ENCODE results near the gene NPSR1.

NPSR1 gene

DNA sequence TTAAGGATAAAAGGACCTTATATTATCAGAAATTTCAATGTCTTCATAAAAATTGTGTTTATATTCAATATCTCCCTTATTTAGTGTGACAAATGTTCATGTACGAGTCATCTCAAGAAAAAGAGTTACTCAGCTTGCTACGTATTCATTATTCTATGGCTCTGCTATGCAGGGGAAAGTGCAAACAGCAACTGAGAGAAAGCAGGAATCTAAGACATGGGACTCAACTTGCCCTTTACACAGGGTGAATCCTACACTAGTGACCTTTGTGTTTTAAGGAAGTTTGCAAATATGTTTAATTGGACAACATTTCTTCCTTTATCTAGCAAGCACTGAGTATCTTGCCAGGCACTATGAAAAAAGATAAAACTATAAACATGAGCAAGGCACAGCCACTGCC lies 104.7 kb downstream of the NPSR1 start:
- H3K4me1 ChIP-seq (ENCODE audit: control insufficient read depth, insufficient read depth, low read length) = no peaks in the 10 kb centered on the region
- H3K4me3 ChIP-seq (ENCODE audit: low read depth, low read length) = no peak overlapping the region
- CTCF ChIA-PET = interaction anchor here (1.1 kb wide), 1 partner anchor 165 kb away, joined by 3 read pairs; no protein-coding TSS in a partner anchor
- no peak for TF ChIP-seq ZNF362 (tag by site-specific recombination; IDR thresholded peaks at IDR 0.05)
- TF ChIP-seq ZNF792 (tag by site-specific recombination; IDR thresholded peaks at IDR 0.05) = no peak
- TF ChIP-seq, protein P1, sequence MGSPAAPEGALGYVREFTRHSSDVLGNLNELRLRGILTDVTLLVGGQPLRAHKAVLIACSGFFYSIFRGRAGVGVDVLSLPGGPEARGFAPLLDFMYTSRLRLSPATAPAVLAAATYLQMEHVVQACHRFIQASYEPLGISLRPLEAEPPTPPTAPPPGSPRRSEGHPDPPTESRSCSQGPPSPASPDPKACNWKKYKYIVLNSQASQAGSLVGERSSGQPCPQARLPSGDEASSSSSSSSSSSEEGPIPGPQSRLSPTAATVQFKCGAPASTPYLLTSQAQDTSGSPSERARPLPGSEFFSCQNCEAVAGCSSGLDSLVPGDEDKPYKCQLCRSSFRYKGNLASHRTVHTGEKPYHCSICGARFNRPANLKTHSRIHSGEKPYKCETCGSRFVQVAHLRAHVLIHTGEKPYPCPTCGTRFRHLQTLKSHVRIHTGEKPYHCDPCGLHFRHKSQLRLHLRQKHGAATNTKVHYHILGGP (tag by site-specific recombination; IDR thresholded peaks at IDR 0.05) = no peak
- TF ChIP-seq ZNF366 (tag by site-specific recombination; conservative IDR thresholded peaks at IDR 0.05) = no peak
- no peaks in the 10 kb centered on the region for H3K9me3 ChIP-seq (ENCODE audit: control insufficient read depth, insufficient read depth, low read depth, low read length)
- no peak overlapping the region for H3K27ac ChIP-seq (ENCODE audit: extremely low read depth, low read depth, low read length)
- no peaks in the 10 kb centered on the region for H3K36me3 ChIP-seq (ENCODE audit: control insufficient read depth in 2 of 2, insufficient read depth in 1 of 2, low read length in 2 of 2)
- POLR2A ChIA-PET = no interaction called here

- CTCF ChIA-PET = interaction anchor here (0.5 to 1.2 kb wide), 3 partner anchors 9 to 865 kb away, joined by 3 to 4 read pairs (median 3); no protein-coding TSS in a partner anchor
Observed at GRCh38 chr7:34772296-34772938, 114.4 kb downstream of the NPSR1 start.

GRCh38 chr7:34776748-34777358 lies 118.8 kb downstream of the NPSR1 start:
- H3K27ac ChIP-seq (ENCODE audit: extremely low read depth, low read depth, low read length) = no peak overlapping the region
- no peaks in the 10 kb centered on the region for H3K4me1 ChIP-seq (ENCODE audit: control insufficient read depth, insufficient read depth, low read length)
- ChIA-PET POLR2A (no interaction called here), CTCF (interaction anchor here (0.6 to 1.7 kb wide), 2 partner anchors 11 to 17 kb away, joined by 8 read pairs; no protein-coding TSS in a partner anchor)
- TF ChIP-seq MEIS1 (CRISPR knock-in tag; IDR thresholded peaks at IDR 0.05; ENCODE audit: borderline replicate concordance) = no peak
- no peak for TF ChIP-seq KLF1 (tag by site-specific recombination; IDR thresholded peaks at IDR 0.05)
- TF ChIP-seq HOXC10 (CRISPR knock-in tag; IDR thresholded peaks at IDR 0.05) = no peak
- no peak for TF ChIP-seq ZNF311 (tag by site-specific recombination; IDR thresholded peaks at IDR 0.05; ENCODE audit: borderline replicate concordance)
- no peaks in the 10 kb centered on the region for H3K36me3 ChIP-seq (ENCODE audit: control insufficient read depth in 2 of 2, insufficient read depth in 1 of 2, low read length in 2 of 2)
- H3K9me3 ChIP-seq (ENCODE audit: control insufficient read depth, insufficient read depth, low read depth, low read length) = no peaks in the 10 kb centered on the region
- no peak overlapping the region for H3K4me3 ChIP-seq (ENCODE audit: low read depth, low read length)

More at GRCh38 chr7:34772296-34772938, 114.4 kb downstream of the NPSR1 start:
- Histone ChIP-seq H3K4me1 (ENCODE audit: control insufficient read depth, insufficient read depth, low read length) (no peaks in the 10 kb centered on the region), H3K4me3 (ENCODE audit: low read depth, low read length) (no peak overlapping the region), H3K9me3 (ENCODE audit: control insufficient read depth, insufficient read depth, low read depth, low read length) (no peaks in the 10 kb centered on the region), H3K27ac (ENCODE audit: extremely low read depth, low read depth, low read length) (no peak overlapping the region), H3K36me3 (ENCODE audit: control insufficient read depth in 2 of 2, insufficient read depth in 1 of 2, low read length in 2 of 2) (no peaks in the 10 kb centered on the region)
- POLR2A ChIA-PET = no interaction called here
- TF ChIP-seq BCL11A (tag by site-specific recombination; IDR thresholded peaks at IDR 0.05; ENCODE audit: low read depth) (no peak), ZNF2 (tag by site-specific recombination; IDR thresholded peaks at IDR 0.05) (no peak), MZF1 (tag by site-specific recombination; IDR thresholded peaks at IDR 0.05; ENCODE audit: borderline replicate concordance) (no peak), ZNF16 (tag by site-specific recombination; IDR thresholded peaks at IDR 0.05; ENCODE audit: low read depth) (no peak), MYNN (tag by site-specific recombination; IDR thresholded peaks at IDR 0.05; ENCODE audit: borderline replicate concordance) (no peak), IKZF3 (tag by site-specific recombination; IDR thresholded peaks at IDR 0.05) (no peak)

DNA sequence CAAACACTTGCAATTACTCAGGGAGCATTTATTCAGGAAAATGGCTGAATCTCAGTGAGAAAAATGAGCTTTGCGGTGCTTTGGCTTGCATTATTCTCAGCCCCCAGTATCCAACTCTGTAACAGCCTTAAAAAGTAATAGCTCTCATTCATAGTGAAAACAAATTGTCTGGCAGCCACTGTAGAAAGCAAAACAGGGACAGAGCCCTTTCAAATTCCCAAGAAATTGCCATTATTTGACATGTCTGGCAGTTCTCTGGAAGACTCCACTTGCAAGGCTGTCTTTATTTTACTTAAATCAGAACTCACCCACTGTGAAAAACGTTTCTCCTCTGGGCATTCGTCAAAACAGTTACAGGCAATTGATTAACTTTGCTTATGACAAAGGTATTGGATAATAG lies 122.5 kb downstream of the NPSR1 start:
- no peak overlapping the region for H3K4me3 ChIP-seq (ENCODE audit: low read depth, low read length)
- ChIA-PET CTCF (interaction anchor here (0.6 kb wide), 1 partner anchor 9 kb away, joined by 3 read pairs; no protein-coding TSS in a partner anchor), POLR2A (no interaction called here)
- no peaks in the 10 kb centered on the region for H3K36me3 ChIP-seq (ENCODE audit: control insufficient read depth in 2 of 2, insufficient read depth in 1 of 2, low read length in 2 of 2)
- no peak overlapping the region for H3K27ac ChIP-seq (ENCODE audit: extremely low read depth, low read depth, low read length)
- no peaks in the 10 kb centered on the region for H3K4me1 ChIP-seq (ENCODE audit: control insufficient read depth, insufficient read depth, low read length)
- H3K9me3 ChIP-seq (ENCODE audit: control insufficient read depth, insufficient read depth, low read depth, low read length) = no peaks in the 10 kb centered on the region
- TF ChIP-seq ZNF223 (tag by site-specific recombination; IDR thresholded peaks at IDR 0.05) = no peak
- no peak for TF ChIP-seq ZNF404 (tag by site-specific recombination; IDR thresholded peaks at IDR 0.05)
- no peak for TF ChIP-seq ZNF350 (tag by site-specific recombination; IDR thresholded peaks at IDR 0.05)
- TF ChIP-seq ZNF138 (tag by site-specific recombination; IDR thresholded peaks at IDR 0.05; ENCODE audit: borderline replicate concordance) = no peak
- TF ChIP-seq, protein P2, sequence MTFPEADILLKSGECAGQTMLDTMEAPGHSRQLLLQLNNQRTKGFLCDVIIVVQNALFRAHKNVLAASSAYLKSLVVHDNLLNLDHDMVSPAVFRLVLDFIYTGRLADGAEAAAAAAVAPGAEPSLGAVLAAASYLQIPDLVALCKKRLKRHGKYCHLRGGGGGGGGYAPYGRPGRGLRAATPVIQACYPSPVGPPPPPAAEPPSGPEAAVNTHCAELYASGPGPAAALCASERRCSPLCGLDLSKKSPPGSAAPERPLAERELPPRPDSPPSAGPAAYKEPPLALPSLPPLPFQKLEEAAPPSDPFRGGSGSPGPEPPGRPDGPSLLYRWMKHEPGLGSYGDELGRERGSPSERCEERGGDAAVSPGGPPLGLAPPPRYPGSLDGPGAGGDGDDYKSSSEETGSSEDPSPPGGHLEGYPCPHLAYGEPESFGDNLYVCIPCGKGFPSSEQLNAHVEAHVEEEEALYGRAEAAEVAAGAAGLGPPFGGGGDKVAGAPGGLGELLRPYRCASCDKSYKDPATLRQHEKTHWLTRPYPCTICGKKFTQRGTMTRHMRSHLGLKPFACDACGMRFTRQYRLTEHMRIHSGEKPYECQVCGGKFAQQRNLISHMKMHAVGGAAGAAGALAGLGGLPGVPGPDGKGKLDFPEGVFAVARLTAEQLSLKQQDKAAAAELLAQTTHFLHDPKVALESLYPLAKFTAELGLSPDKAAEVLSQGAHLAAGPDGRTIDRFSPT (tag by site-specific recombination; IDR thresholded peaks at IDR 0.05) = no peak
- TF ChIP-seq ZNF140 (tag by site-specific recombination; IDR thresholded peaks at IDR 0.05) = no peak
- TF ChIP-seq ZNF184 (tag by site-specific recombination; IDR thresholded peaks at IDR 0.05) = no peak
- no peak for TF ChIP-seq ZNF677 (tag by site-specific recombination; IDR thresholded peaks at IDR 0.05)

Data from HEK293 (cell line).